HG02571 (cell line): ENCODE results near the gene ALDH1A1.

ENCODE experiments used
- ATAC-seq: cut with Tn5 transposase; IDR thresholded peaks from one replicate; pipeline ENCODE4 v1.9.1; 2021; ENCODE audit warnings: mild to moderate bottlenecking, moderate library complexity; ENCODE audit not compliant: unreplicated experiment

Gene ALDH1A1

DNA sequence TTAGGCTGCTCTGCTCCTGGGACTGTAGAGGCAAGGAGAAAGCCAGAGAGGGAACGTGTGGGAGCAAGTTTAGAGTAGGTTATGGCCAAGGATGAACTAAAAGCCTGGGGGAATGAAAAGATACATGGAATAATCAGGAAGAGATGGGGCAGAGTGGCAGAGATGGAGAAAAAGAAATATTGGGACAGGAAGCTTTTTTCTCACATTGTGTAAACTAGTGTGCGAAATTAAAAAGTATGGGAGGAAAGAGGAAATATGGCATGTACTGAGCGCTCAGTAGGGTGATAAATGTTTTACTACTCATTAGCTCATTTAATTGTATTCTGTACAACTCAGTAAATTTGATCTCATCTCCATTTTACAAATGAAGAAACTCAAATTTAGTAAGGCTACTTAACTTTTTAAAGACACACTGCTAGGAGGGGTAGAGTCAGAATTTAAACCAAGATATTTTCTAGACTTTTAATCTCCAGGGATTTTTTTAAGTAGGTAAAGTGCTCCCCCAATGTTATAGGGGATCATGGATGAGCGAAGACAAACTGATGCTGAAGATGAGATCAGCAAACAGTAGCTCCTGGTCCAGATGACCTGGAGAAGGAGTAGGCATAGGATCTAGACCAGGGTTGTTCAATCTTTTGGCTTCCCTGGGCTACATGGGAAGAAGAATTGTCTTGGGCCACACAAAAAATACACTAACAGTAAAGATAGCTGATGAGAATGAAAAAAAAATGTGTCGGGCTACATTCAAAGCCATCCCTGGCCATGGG lies 30.8 kb downstream of the ALDH1A1 start:
- ATAC-seq, result no peak

- no peak for ATAC-seq
Observed at GRCh38 chr9:72919246-72919945, 33.5 kb downstream of the ALDH1A1 start.

DNA sequence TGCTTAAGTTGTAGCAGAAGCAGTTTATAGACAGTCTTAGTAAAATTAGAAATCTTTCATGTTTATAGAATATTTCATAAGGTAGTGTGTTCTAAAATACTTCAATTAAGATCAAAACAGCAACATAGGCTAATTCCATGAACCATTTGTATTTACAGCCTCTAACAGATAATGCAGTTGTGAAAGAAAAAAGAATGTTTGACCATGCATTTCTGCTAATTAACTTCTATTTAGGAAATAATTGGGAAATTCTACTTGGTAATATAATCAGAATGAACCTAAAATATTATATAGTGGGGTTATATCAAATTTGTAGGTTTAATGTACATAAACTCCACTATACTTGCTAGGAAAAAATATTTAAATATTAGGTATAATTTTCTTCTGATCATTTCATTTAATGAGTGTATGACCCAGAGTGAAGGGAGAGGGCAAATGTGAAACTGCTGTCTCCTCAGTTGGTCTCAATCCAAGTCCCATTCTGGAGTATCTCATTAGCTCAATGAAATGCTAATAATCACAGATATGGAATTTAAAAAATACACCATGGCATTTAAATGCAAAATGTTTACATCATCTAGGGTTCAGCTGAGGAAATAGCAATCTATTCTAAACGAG lies 34.9 kb downstream of the ALDH1A1 start:
- ATAC-seq, result no peak

DNA sequence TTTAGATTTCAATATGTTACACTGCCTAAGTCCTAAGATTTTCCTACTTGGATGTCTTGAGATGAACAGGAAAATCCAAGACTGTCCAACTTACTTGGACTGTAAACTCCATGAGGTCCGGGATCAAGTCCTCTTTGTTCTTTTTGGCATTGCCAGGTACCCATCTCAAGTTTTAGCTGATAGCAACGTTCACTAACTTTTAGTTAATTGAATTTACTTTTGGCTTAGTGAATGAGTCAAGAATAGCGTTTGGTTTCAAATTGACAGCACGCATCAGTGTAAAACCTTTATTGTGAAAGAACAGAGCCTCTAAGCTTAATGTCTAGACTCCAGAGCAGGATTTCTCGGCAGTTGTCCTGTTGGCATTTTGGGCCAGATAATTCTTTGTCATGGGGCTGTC lies 37.2 kb downstream of the ALDH1A1 start:
- no peak for ATAC-seq

DNA sequence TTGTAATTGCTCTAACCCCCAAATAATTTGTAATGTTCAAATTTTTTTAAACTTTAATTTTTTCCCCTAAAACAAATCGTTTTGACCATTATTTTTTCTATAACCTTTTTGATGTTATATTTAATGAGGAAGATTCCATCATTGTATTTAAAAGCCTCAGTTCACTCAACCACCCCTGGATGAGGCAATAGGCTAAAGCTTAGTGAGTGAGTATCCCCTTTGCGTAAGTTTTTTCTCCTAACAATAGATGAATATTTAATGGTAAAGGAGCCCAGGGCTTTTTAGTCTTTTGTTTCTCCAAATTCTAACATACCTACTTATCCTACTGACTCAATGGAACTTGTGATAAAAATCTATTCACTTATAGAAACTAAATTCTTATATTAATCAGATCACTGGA lies 38.1 kb downstream of the ALDH1A1 start:
- no peak for ATAC-seq

- ATAC-seq, result no peak
Observed at GRCh38 chr9:72913382-72914009, 39.4 kb downstream of the ALDH1A1 start.

GRCh38 chr9:72912476-72913381 lies 40.1 kb downstream of the ALDH1A1 start:
- no peak for ATAC-seq

GRCh38 chr9:72911816-72912215 lies 41.0 kb downstream of the ALDH1A1 start:
- no peak for ATAC-seq

- ATAC-seq, result no peak
Observed at GRCh38 chr9:72911247-72911775, 41.5 kb downstream of the ALDH1A1 start.

GRCh38 chr9:72909428-72909827 lies 43.4 kb downstream of the ALDH1A1 start:
- ATAC-seq, result no peak

DNA sequence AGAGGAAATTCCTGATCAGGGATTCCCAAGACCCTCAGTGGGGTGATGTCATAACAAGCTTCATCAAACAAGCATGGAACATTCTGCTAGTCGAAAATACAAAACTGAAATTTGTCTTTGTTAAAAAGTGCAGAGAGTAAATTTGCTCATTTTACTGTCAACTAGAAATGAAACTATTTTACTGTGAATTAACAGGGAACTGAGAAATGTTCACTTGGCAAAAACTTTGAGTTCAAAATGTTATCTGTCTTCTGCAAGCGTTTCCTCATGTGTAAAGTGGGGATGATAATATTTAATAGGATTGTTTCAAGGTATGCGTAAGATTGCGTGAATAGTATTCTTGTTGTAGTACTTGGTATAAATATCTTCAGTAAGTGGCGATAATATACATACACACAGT lies 45.4 kb downstream of the ALDH1A1 start:
- no peak for ATAC-seq

DNA sequence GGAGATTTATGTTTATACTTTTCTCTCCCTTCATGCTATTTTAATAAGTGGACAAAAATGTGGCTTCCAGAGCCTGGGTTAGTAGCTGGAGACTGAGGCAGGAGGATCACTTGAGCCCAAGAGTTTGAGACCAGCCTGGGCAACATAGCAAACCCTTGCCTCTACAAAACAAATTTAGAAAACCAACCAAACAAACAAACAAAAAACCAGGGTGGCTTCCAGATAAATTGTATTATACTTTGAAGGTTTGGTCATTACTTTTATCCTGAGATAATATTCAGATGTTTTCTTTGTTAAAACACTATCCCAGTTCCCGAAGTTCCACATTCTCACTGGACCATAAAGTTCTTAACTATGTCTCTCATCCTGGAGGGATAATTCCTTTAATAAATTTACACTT lies 46.0 kb downstream of the ALDH1A1 start:
- no peak for ATAC-seq

DNA sequence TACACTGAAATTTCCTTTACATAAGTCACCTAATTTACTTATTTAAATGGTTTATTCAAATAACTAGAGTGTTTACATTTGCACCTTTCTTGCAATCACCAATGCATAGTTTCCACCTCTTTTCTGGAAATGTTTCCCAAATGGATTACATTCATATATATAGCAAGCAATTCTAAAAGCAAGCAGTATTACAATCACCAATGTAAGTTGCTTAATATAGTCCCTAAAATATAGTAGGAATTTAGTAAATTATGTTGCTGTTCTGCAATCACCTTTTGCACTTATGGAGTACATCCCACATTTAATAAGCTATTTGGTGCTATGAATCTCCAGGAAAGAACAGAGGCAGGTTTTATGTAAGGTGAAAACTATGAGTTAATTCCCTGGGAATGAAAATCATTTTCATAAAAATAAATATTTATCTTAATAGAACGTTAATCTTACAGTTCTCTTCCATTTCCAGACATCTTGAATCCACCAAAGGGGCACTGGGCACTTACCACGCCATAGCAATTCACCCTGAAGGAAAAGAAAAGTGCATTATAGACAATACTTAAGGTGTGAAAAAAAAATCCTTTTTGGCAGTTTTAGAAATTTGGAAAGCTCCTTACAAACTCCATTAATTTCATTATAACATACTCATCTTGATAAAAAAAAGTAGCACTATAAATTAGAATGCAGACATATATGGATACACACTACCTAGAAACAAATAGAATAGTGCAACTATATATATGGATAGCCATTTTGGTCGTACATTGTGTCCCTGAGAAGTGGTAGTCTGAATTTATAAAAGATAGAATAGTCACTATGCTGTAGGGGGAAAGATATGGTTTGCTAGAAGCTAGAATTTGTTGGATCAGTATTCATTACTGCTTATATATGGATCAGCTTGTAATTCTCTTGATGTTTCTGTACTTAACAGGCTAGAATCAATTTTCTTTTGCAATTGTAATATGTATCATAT lies 47.1 kb downstream of the ALDH1A1 start:
- no peak for ATAC-seq

GRCh38 chr9:72904267-72905093 lies 48.4 kb downstream of the ALDH1A1 start:
- ATAC-seq, result no peak

GRCh38 chr9:72903103-72903502 lies 49.8 kb downstream of the ALDH1A1 start:
- no peak for ATAC-seq

DNA sequence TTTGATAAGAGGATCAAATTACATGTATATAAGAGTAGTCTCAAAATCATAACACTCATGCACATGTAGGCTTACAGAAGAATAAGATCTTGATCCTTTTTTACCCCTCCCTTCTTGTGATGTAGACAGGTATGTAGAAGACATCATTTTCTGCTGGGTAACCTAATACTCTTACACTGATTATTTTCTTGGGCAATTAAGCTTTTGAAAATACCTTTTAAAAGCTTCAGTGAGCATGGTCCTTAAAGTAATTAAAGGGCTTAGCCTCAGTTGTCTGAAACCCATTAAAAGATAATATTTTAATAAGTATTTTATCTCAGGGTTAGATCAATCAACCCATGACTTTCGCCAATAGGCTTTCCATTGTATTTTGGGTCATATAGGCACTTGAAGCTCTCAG lies 50.6 kb downstream of the ALDH1A1 start:
- ATAC-seq, result no peak

- no peak for ATAC-seq
Observed at GRCh38 chr9:72899734-72900477, 52.9 kb downstream of the ALDH1A1 start.
